VCaP (cell line): ENCODE results near the gene PARVB.

Source experiments
- H3K27ac ChIP-seq: fragments of 450-650 bp; 2 replicates; pipeline ENCODE4 v1.5.1; 2017
- CTCF ChIP-seq: fragments of 450-650 bp; conservative IDR thresholded peaks from 2 replicates; pipeline ENCODE4 v1.5.1; 2017; ENCODE audit warnings: mild to moderate bottlenecking, moderate library complexity

PARVB gene

GRCh38 chr22:44037519-44038375 is 13.6 kb downstream of the PARVB start:
- TF ChIP-seq CTCF, result no peak
- H3K27ac ChIP-seq, result no peak overlapping the region

- TF ChIP-seq CTCF, result no peak
- H3K27ac ChIP-seq, result no peak overlapping the region
These were observed 15.6 kb downstream of the PARVB start for GRCh38 chr22:44039566-44040171.

GRCh38 chr22:44042249-44043218 is 18.4 kb downstream of the PARVB start:
- H3K27ac ChIP-seq, result no peak overlapping the region
- no peak for TF ChIP-seq CTCF

GRCh38 chr22:44045145-44045544 is 21.0 kb downstream of the PARVB start:
- H3K27ac ChIP-seq, result no peak overlapping the region
- TF ChIP-seq CTCF, result no peak

GRCh38 chr22:44046485-44047141 is 22.5 kb downstream of the PARVB start:
- no peak for TF ChIP-seq CTCF
- H3K27ac ChIP-seq, result no peak overlapping the region

GRCh38 chr22:44047891-44048301 is 23.8 kb downstream of the PARVB start:
- H3K27ac ChIP-seq, result no peak overlapping the region
- no peak for TF ChIP-seq CTCF
